RWPE2 (cell line): Measurements from ENCODE around the gene TRPM8.

ENCODE experiments used
- ATAC-seq: fragments of 200-7000 bp; cut with Tn5 transposase; 3 replicates; pipeline ENCODE4 v1.9.1; 2021; ENCODE audit warnings: low read depth
- DNase-seq: peaks from one replicate; pipeline ENCODE4 v3.0.0-alpha.2; 2020; ENCODE audit warnings: low spot score
- H3K27ac ChIP-seq: fragments of 450-650 bp; 2 replicates; pipeline ENCODE4 v1.5.1; 2017; ENCODE audit warnings: mild to moderate bottlenecking; ENCODE audit not compliant: poor library complexity, severe bottlenecking
- H3K27me3 ChIP-seq: fragments of 250-450 bp; sonication (Bioruptor Pico); 2 replicates; pipeline ENCODE4 v1.5.1; 2021; ENCODE audit warnings: mild to moderate bottlenecking, moderate library complexity; ENCODE audit not compliant: insufficient read depth, poor library complexity, severe bottlenecking
- H3K36me3 ChIP-seq: fragments of 250-450 bp; sonication (Bioruptor Pico); 2 replicates; pipeline ENCODE4 v1.5.1; 2020; ENCODE audit warnings: low read depth, mild to moderate bottlenecking, moderate library complexity
- H3K4me1 ChIP-seq: fragments of 250-450 bp; sonication (Bioruptor Pico); 2 replicates; pipeline ENCODE4 v1.5.1; 2021; ENCODE audit warnings: mild to moderate bottlenecking, moderate library complexity; ENCODE audit not compliant: insufficient read depth, poor library complexity, severe bottlenecking
- H3K4me3 ChIP-seq: fragments of 250-450 bp; sonication (Bioruptor Pico); 2 replicates; pipeline ENCODE4 v1.5.1; 2021; ENCODE audit warnings: mild to moderate bottlenecking, moderate library complexity; ENCODE audit not compliant: severe bottlenecking
- H3K9me3 ChIP-seq: fragments of 250-450 bp; sonication (Bioruptor Pico); 2 replicates; pipeline ENCODE4 v1.5.1; 2021; ENCODE audit warnings: mild to moderate bottlenecking, moderate library complexity; ENCODE audit not compliant: severe bottlenecking
- TF ChIP-seq, protein P1 (sequence below): fragments of 450-650 bp; IDR thresholded peaks from one replicate; pipeline ENCODE4 v1.5.1; 2017; ENCODE audit warnings: mild to moderate bottlenecking, moderate library complexity; ENCODE audit not compliant: poor library complexity, severe bottlenecking

The TRPM8 gene

DNA sequence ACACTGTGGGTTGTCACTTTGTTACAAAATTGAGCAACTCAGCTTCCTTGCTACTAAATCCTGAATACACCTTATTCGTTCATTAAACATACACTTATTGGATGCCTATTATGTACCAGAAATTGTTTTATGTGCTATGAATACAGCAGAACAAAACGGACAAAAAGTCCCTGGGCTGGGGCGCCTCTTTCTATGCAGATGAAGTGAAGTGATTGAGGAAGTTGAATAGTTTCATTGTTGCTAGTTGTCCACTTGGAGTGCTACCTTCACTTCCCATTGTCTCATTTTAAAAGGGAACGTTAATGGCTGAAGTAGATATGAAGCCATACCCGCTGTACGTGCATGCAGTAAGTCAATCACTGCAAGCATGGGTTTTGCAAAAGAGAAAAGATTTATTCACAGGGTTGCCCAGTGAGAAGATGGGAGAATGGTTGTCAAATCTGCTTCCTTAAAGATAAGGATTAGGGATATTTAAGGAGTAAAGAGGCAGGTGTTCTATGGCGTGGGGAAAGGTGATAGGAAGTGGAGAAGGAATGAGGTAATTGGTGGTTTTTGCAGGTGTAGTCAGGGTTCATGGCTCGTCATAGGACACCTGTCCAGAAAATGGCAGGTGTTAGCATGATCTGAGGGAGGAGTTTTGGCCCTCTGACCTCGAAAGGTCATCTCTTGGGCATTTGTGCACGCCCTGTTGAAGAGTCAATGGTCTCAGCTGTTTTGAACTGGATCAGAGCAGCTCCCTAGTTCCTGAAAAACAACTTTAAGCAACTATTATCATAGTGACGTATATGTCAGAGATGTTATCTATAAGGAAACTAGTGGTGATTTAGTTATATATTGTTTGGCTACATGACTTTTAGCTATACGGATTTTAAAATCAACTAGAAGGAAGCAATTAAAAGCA is 23.5 kb downstream of the TRPM8 start:
- Histone ChIP-seq H3K4me3 (no peak overlapping the region), H3K9me3 (peaks cover 4% of the 10 kb centered on the region), H3K27me3 (no peaks in the 10 kb centered on the region), H3K27ac (no peak overlapping the region), H3K4me1 (no peaks in the 10 kb centered on the region), H3K36me3 (no peaks in the 10 kb centered on the region)
- ATAC-seq: no peak
- no peak for DNase-seq
- TF ChIP-seq, protein P1, sequence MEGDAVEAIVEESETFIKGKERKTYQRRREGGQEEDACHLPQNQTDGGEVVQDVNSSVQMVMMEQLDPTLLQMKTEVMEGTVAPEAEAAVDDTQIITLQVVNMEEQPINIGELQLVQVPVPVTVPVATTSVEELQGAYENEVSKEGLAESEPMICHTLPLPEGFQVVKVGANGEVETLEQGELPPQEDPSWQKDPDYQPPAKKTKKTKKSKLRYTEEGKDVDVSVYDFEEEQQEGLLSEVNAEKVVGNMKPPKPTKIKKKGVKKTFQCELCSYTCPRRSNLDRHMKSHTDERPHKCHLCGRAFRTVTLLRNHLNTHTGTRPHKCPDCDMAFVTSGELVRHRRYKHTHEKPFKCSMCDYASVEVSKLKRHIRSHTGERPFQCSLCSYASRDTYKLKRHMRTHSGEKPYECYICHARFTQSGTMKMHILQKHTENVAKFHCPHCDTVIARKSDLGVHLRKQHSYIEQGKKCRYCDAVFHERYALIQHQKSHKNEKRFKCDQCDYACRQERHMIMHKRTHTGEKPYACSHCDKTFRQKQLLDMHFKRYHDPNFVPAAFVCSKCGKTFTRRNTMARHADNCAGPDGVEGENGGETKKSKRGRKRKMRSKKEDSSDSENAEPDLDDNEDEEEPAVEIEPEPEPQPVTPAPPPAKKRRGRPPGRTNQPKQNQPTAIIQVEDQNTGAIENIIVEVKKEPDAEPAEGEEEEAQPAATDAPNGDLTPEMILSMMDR: no peak

DNA sequence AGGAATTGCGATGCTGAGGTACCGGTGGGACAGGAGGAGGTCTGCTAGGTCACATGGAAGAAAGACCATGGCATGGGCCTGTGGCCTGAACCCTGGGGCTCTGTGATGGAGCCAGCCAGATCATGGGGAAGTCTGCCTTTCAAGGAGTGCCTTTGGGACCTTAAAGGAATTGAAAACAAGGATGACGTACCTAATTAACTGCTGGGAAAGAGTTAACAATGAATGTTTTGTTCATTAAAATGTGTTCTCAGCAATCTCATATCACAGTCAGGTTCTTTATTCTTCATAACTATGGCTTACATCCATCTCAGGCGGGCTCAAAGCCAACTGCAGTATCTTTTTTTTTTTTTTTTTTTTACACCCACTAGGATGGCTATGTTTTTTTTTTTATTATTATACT is 25.6 kb downstream of the TRPM8 start:
- peaks cover 4% of the 10 kb centered on the region for H3K9me3 ChIP-seq
- no peaks in the 10 kb centered on the region for H3K4me1 ChIP-seq
- no peak overlapping the region for H3K27ac ChIP-seq
- DNase-seq: no peak
- TF ChIP-seq, protein P1: no peak
- no peaks in the 10 kb centered on the region for H3K36me3 ChIP-seq
- H3K4me3 ChIP-seq: no peak overlapping the region
- no peak for ATAC-seq
- H3K27me3 ChIP-seq: no peaks in the 10 kb centered on the region

DNA sequence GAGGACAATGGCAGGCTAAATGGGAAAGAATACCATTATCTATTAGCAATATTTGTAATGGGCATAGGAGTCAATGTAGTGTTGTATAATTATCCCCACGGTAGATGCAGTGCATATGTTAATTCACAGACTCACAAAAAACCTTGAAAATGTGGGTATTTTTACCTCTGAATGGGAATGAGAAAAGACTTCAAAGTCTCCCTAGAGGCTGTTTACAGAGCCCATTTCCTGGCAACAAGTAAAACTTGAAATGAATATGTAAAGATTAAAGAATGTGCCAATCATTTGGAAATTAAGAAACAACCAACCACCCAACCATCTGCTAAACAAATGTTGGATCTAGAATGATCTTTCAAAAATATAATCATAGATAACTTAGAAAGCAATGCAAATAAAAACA is 27.1 kb downstream of the TRPM8 start:
- Histone ChIP-seq H3K4me1 (no peaks in the 10 kb centered on the region), H3K36me3 (no peaks in the 10 kb centered on the region), H3K27ac (no peak overlapping the region), H3K9me3 (peaks cover 4% of the 10 kb centered on the region), H3K27me3 (no peaks in the 10 kb centered on the region), H3K4me3 (no peak overlapping the region)
- DNase-seq (no peak), ATAC-seq (no peak)
- TF ChIP-seq, protein P1: no peak

DNA sequence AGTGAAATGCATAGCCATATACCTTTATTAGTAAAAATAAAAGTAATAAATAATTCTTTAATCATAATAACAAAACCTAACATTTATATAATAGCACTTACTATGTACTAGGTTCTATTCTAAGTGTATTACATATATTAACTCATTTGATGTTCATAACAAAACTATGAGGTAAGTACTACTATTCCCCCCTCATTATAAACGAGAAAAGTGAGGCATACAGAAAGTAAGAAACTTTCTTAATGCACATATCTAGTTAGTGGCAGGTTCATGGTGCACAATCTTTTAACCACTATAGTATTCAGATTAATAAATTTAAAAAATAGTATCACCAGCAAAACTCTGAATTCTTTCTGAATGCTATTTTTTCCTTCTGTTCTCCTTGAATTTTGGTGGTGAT is 27.5 kb downstream of the TRPM8 start:
- Histone ChIP-seq H3K27me3 (no peaks in the 10 kb centered on the region), H3K9me3 (peaks cover 4% of the 10 kb centered on the region), H3K4me1 (no peaks in the 10 kb centered on the region), H3K4me3 (no peak overlapping the region), H3K36me3 (no peaks in the 10 kb centered on the region), H3K27ac (no peak overlapping the region)
- DNase-seq: no peak
- TF ChIP-seq, protein P1: no peak
- ATAC-seq: no peak

DNA sequence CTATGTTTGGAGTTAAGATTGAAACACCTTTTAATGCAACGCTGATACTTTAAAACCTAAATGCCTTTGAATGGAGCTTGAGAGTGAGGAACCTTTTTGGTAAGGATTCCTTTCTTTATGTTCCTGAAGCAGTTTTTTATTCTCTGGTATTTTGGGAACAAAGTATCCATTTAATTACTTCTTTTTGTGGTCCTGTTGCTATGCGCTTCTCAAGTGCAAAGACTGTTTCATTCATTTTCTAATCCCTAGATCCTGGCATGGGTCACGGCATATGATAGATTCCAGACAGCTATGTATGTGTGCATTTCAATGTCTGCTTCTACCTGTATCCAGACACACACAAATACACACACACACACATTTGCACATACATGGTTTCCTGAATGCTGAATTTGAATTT is 28.0 kb downstream of the TRPM8 start:
- Histone ChIP-seq H3K4me1 (no peaks in the 10 kb centered on the region), H3K4me3 (no peak overlapping the region), H3K9me3 (peaks cover 4% of the 10 kb centered on the region), H3K36me3 (no peaks in the 10 kb centered on the region), H3K27me3 (no peaks in the 10 kb centered on the region), H3K27ac (no peak overlapping the region)
- TF ChIP-seq, protein P1: no peak
- no peak for DNase-seq
- no peak for ATAC-seq
